Mesendoderm (in vitro differentiated cells): ENCODE results near the gene CPSF7.
A peak's percentile ranks its signal among the peaks of the same experiment; 100 is the strongest.

Experiments used
- DNase-seq: peaks from one replicate; pipeline ENCODE4 v3.0.0; 2013
- H2AK5ac ChIP-seq: 2 replicates; pipeline ENCODE4 v1.6.1; 2013; ENCODE audit warnings: low read length, inconsistent platforms
- H2BK120ac ChIP-seq: 2 replicates; pipeline ENCODE4 v1.6.1; 2013; ENCODE audit warnings: low read depth, mild to moderate bottlenecking, low read length, moderate library complexity, mixed read lengths
- H2BK15ac ChIP-seq: replicated peaks from 2 replicates; pipeline ENCODE4 v1.6.1; 2013; ENCODE audit warnings: low read depth, mild to moderate bottlenecking, moderate library complexity
- H2BK5ac ChIP-seq: 2 replicates; pipeline ENCODE4 v1.6.1; 2013; ENCODE audit warnings: low read length, inconsistent platforms
- H3K18ac ChIP-seq: 2 replicates; pipeline ENCODE4 v1.6.1; 2013; ENCODE audit warnings: mild to moderate bottlenecking, low read length, mixed read lengths
- H3K23ac ChIP-seq: one replicate; pipeline ENCODE4 v1.6.1; 2013; ENCODE audit warnings: low read length
- H3K27ac ChIP-seq: 2 replicates; pipeline ENCODE4 v1.5.1; 2013; ENCODE audit warnings: low read depth, mild to moderate bottlenecking, inconsistent platforms, low read length, moderate library complexity
- H3K27me3 ChIP-seq: 2 replicates; pipeline ENCODE4 v1.6.1; 2013; ENCODE audit warnings: low read length, control low read depth, mild to moderate bottlenecking, inconsistent platforms; ENCODE audit not compliant: insufficient read depth, poor library complexity
- H3K36me3 ChIP-seq: 2 replicates; pipeline ENCODE4 v1.6.1; 2013; ENCODE audit warnings: low read length, inconsistent platforms; ENCODE audit not compliant: control insufficient read depth, insufficient read depth
- H3K4ac ChIP-seq: one replicate; pipeline ENCODE4 v1.6.1; 2013; ENCODE audit warnings: low read depth, mild to moderate bottlenecking, low read length, moderate library complexity
- H3K4me1 ChIP-seq: 2 replicates; pipeline ENCODE4 v1.6.1; 2013; ENCODE audit warnings: low read depth, low read length, inconsistent platforms; ENCODE audit not compliant: control insufficient read depth
- H3K4me2 ChIP-seq: 2 replicates; pipeline ENCODE4 v1.6.1; 2013; ENCODE audit warnings: low read length
- H3K4me3 ChIP-seq: 2 replicates; pipeline ENCODE4 v1.5.1; 2013; ENCODE audit warnings: mild to moderate bottlenecking, low read length
- H3K56ac ChIP-seq: one replicate; pipeline ENCODE4 v1.6.1; 2013; ENCODE audit warnings: low read length
- H3K79me1 ChIP-seq: 2 replicates; pipeline ENCODE4 v1.6.1; 2013; ENCODE audit warnings: low read length, inconsistent platforms
- H3K79me2 ChIP-seq: 2 replicates; pipeline ENCODE4 v1.6.1; 2013; ENCODE audit warnings: mild to moderate bottlenecking, low read length; ENCODE audit not compliant: control insufficient read depth, insufficient read depth
- H3K9ac ChIP-seq: 2 replicates; pipeline ENCODE4 v1.6.1; 2013; ENCODE audit warnings: low read length, inconsistent platforms
- H4K5ac ChIP-seq: one replicate; pipeline ENCODE4 v1.6.1; 2013; ENCODE audit warnings: low read length
- H4K8ac ChIP-seq: one replicate; pipeline ENCODE4 v1.6.1; 2013; ENCODE audit warnings: low read depth, mild to moderate bottlenecking, control low read depth, low read length, moderate library complexity
- WGBS: extraction: QIAGEN DNeasy Blood & Tissue Kit; methylation state at CpG from one replicate; pipeline ENCODE4 v1.1.7; 2013; ENCODE audit warnings: low lambda C conversion rate, missing lambda C conversion rate; ENCODE audit not compliant: insufficient coverage; ENCODE audit errors: extremely low coverage; 5-methylcytosine and 5-hydroxymethylcytosine counted together

Gene CPSF7

GRCh38 chr11:61447601-61448551, 18.1 kb upstream of the CPSF7 start:
- Histone ChIP-seq H2BK120ac (no peak overlapping the region), H3K4me1 (no peaks in the 10 kb centered on the region), H3K36me3 (peaks cover 6% of the 10 kb centered on the region), H3K27ac (no peak overlapping the region), H2AK5ac (no peak overlapping the region), H3K79me1 (peaks cover 2% of the 10 kb centered on the region), H3K9ac (no peak overlapping the region), H3K23ac (no peak overlapping the region), H3K4me2 (no peak overlapping the region), H3K79me2 (peaks cover 1% of the 10 kb centered on the region), H4K8ac (no peak overlapping the region), H2BK15ac (no peak overlapping the region), H3K4me3 (no peak overlapping the region), H3K27me3 (no peaks in the 10 kb centered on the region), H4K5ac (no peak overlapping the region), H3K56ac (no peak overlapping the region), H3K4ac (no peak overlapping the region), H2BK5ac (no peak overlapping the region), H3K18ac (no peak overlapping the region)
- no CpG with 5 or more reads among the region's 12 CpGs for WGBS
- no peak for DNase-seq

- Histone ChIP-seq H3K36me3 (peaks cover 6% of the 10 kb centered on the region), H2BK120ac (no peak overlapping the region), H3K9ac (peak overlapping the region; percentile 1), H3K79me2 (peaks cover 1% of the 10 kb centered on the region), H4K5ac (no peak overlapping the region), H3K27ac (no peak overlapping the region), H3K4ac (no peak overlapping the region), H3K18ac (no peak overlapping the region), H3K4me3 (no peak overlapping the region), H3K27me3 (no peaks in the 10 kb centered on the region), H4K8ac (no peak overlapping the region), H2BK5ac (no peak overlapping the region), H3K56ac (peak overlapping the region; percentile 34), H3K4me2 (no peak overlapping the region), H3K4me1 (no peaks in the 10 kb centered on the region), H2AK5ac (no peak overlapping the region), H3K79me1 (peaks cover 2% of the 10 kb centered on the region), H2BK15ac (no peak overlapping the region), H3K23ac (no peak overlapping the region)
- peak; percentile 93 for DNase-seq
- no CpG with 5 or more reads among the region's 7 CpGs for WGBS
Observed at GRCh38 chr11:61446211-61446651, 16.5 kb upstream of the CPSF7 start.

DNA sequence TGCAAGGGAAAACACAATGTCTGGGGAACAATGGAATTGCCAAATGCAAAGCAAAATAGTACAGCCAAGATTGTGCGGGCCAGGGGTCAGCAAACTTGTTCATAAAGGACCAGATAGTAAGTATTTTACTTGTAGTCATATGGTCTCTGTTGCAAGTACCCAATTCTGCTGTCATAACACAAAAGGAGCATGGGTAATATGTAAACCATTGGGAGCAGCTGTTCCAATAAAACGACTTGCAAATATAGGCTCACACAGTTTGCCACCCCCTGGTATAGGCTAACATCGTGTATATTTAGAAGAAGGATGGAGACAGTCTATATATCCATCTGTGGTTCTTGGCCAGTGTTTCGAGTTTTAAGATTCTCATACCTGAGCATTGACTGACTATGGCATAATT, 15.7 kb upstream of the CPSF7 start:
- H3K4me2 ChIP-seq, result no peak overlapping the region
- no peak overlapping the region for H4K5ac ChIP-seq
- no peak overlapping the region for H2AK5ac ChIP-seq
- peaks cover 8% of the 10 kb centered on the region for H3K36me3 ChIP-seq
- no peak overlapping the region for H3K56ac ChIP-seq
- H4K8ac ChIP-seq, result no peak overlapping the region
- H3K27ac ChIP-seq, result no peak overlapping the region
- H3K27me3 ChIP-seq, result no peaks in the 10 kb centered on the region
- no peak for DNase-seq
- H3K79me2 ChIP-seq, result peaks cover 3% of the 10 kb centered on the region
- no peak overlapping the region for H3K4ac ChIP-seq
- H3K4me3 ChIP-seq, result no peak overlapping the region
- H3K18ac ChIP-seq, result no peak overlapping the region
- no peaks in the 10 kb centered on the region for H3K4me1 ChIP-seq
- H3K79me1 ChIP-seq, result peaks cover 2% of the 10 kb centered on the region
- H2BK5ac ChIP-seq, result no peak overlapping the region
- H3K9ac ChIP-seq, result no peak overlapping the region
- no CpG with 5 or more reads among the region's 4 CpGs for WGBS
- H3K23ac ChIP-seq, result no peak overlapping the region
- no peak overlapping the region for H2BK120ac ChIP-seq
- no peak overlapping the region for H2BK15ac ChIP-seq

DNA sequence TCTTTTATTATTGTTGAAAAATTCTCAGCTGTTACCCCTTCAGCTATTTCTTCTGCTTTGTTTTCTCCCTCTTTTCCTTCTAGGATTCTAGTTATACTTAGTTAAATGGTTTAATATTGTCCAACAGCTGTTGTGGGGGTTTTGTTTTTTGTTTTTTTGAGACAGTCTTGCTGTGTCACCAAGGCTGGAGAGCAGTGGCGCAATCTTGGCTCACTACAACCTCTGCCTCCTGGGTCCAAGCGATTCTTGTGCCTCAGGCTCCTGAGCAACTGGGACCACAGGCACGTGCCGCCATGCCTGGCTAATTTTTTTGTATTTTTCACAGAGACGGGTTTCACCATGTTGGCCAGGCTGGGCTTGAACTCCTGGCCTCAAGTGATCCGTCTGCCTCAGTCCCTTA, 12.8 kb upstream of the CPSF7 start:
- Histone ChIP-seq H3K79me2 (peaks cover 4% of the 10 kb centered on the region), H3K79me1 (peaks cover 7% of the 10 kb centered on the region), H4K8ac (no peak overlapping the region), H3K4me2 (no peak overlapping the region), H3K9ac (no peak overlapping the region), H2AK5ac (no peak overlapping the region), H3K4ac (no peak overlapping the region), H3K36me3 (peaks cover 10% of the 10 kb centered on the region), H2BK120ac (no peak overlapping the region), H2BK5ac (no peak overlapping the region), H2BK15ac (no peak overlapping the region), H3K23ac (no peak overlapping the region), H3K18ac (no peak overlapping the region), H4K5ac (no peak overlapping the region), H3K27me3 (no peaks in the 10 kb centered on the region), H3K27ac (no peak overlapping the region), H3K4me1 (no peaks in the 10 kb centered on the region), H3K56ac (no peak overlapping the region), H3K4me3 (no peak overlapping the region)
- WGBS, result no CpG with 5 or more reads among the region's 6 CpGs
- DNase-seq, result no peak

- Histone ChIP-seq H3K79me2 (peaks cover 24% of the 10 kb centered on the region), H3K4me2 (no peak overlapping the region), H2BK5ac (no peak overlapping the region), H3K36me3 (peaks cover 12% of the 10 kb centered on the region), H3K9ac (no peak overlapping the region), H2BK120ac (no peak overlapping the region), H3K18ac (no peak overlapping the region), H4K5ac (no peak overlapping the region), H3K23ac (no peak overlapping the region), H2BK15ac (no peak overlapping the region), H3K4ac (no peak overlapping the region), H3K27ac (no peak overlapping the region), H4K8ac (no peak overlapping the region), H3K79me1 (peaks cover 21% of the 10 kb centered on the region), H2AK5ac (no peak overlapping the region), H3K56ac (no peak overlapping the region), H3K4me1 (no peaks in the 10 kb centered on the region), H3K27me3 (no peaks in the 10 kb centered on the region), H3K4me3 (no peak overlapping the region)
- WGBS, result no CpG with 5 or more reads among the region's 1 CpG
- DNase-seq, result no peak
Observed at GRCh38 chr11:61439615-61440014, 9.8 kb upstream of the CPSF7 start.
